Fibroblast of lung (primary cell): ENCODE data around the gene GSE1.

Experiments used
- CTCF ChIP-seq, 2 donors: IDR thresholded peaks in 1 of 2; conservative IDR thresholded peaks in 1 of 2; 1 replicate in 1 of 2; 2 replicates in 1 of 2; pipeline ENCODE4 v1.5.1; 2011 to 2012; ENCODE audit warnings: low read length in 2 of 2, control low read depth in 1 of 2, inconsistent platforms in 1 of 2, low read depth in 1 of 2, mild to moderate bottlenecking in 1 of 2
- EZH2 ChIP-seq: IDR thresholded peaks from 2 replicates; pipeline ENCODE4 v1.5.1; 2012; ENCODE audit warnings: low read length, control low read depth, mild to moderate bottlenecking; ENCODE audit errors: missing control alignments

- TF ChIP-seq CTCF (conservative IDR thresholded peaks at IDR 0.05 in 1 of 2, IDR thresholded peaks at IDR 0.05 in 1 of 2; ENCODE audit: low read depth in 1 of 2, low read length in 2 of 2) (no peak), EZH2 (no peak)
Observed at GRCh38 chr16:85594978-85595661, 18.0 kb upstream of the GSE1 start.
